SK-N-SH (cell line): ENCODE results near the gene IGF2BP3.

Experiments
- EZH2phosphoT487 ChIP-seq: fragments of 200-600 bp; sonication (generic); IDR thresholded peaks from 2 replicates; pipeline ENCODE4 v1.6.1; 2017; ENCODE audit warnings: low read depth, mixed run types, mild to moderate bottlenecking, antibody characterized with exemption, moderate library complexity, borderline replicate concordance
- FOSL2 ChIP-seq: IDR thresholded peaks from 2 replicates; pipeline ENCODE4 v1.4.0; 2012; ENCODE audit warnings: low read depth, mild to moderate bottlenecking, moderate library complexity, borderline replicate concordance
- RAD21 ChIP-seq: IDR thresholded peaks from 2 replicates; pipeline ENCODE4 v1.6.1; 2012; ENCODE audit warnings: mild to moderate bottlenecking, low read length
- TF ChIP-seq, protein P1 (sequence below): fragments of 200-600 bp; sonication (generic); IDR thresholded peaks from 2 replicates; pipeline ENCODE4 v1.6.1; 2017; ENCODE audit warnings: antibody characterized with exemption, mild to moderate bottlenecking, moderate library complexity

DNA sequence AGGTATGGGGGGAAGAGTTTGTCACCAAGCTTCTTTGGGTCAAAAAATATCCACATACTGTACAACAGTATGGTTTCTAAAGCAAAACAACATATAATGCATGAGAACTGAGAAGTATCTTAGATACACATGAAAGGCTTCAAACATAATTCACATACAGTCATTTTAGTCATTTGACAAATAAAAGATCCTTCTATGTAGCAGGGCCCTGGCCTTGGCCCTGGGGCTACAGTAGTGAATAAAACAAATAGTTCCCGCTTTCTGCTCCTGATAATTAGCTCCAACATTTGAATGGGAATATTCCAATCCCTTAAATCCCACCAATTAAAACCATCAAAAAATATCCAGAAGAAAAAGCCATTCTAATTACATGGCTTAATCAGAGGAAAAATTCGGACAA is 119.8 kb downstream of the IGF2BP3 start:
- TF ChIP-seq, protein P1, sequence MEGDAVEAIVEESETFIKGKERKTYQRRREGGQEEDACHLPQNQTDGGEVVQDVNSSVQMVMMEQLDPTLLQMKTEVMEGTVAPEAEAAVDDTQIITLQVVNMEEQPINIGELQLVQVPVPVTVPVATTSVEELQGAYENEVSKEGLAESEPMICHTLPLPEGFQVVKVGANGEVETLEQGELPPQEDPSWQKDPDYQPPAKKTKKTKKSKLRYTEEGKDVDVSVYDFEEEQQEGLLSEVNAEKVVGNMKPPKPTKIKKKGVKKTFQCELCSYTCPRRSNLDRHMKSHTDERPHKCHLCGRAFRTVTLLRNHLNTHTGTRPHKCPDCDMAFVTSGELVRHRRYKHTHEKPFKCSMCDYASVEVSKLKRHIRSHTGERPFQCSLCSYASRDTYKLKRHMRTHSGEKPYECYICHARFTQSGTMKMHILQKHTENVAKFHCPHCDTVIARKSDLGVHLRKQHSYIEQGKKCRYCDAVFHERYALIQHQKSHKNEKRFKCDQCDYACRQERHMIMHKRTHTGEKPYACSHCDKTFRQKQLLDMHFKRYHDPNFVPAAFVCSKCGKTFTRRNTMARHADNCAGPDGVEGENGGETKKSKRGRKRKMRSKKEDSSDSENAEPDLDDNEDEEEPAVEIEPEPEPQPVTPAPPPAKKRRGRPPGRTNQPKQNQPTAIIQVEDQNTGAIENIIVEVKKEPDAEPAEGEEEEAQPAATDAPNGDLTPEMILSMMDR = no peak
- TF ChIP-seq EZH2phosphoT487 (no peak), FOSL2 (no peak), RAD21 (no peak)
